Activated CD8-positive, alpha-beta T cell treated with anti-CD3 and anti-CD28 coated beads for 36 hours (primary cell): ENCODE results near the gene MPO. TPM values are rescaled to one million over a fixed set of nuclear protein-coding genes. Genes with fewer than 3 reads are reported as not detected.
A peak's percentile ranks its signal among the peaks of the same experiment; 100 is the strongest.

Source experiments
- ATAC-seq: fragments of 200-7000 bp; cut with Tn5 transposase; one replicate; pipeline ENCODE4 v1.10.0; 2021; ENCODE audit warnings: mild to moderate bottlenecking, moderate library complexity
- CTCF ChIA-PET: fragments of 350-600 bp; sonication (Branson Sonifier 250); formaldehyde crosslinking; loops from one replicate; lab custom pipeline; 2021; ENCODE audit warnings: antibody characterized with exemption; lab: Charles Lee
- POLR2A ChIA-PET: fragments of 350-600 bp; sonication (Branson Sonifier 250); formaldehyde crosslinking; loops from one replicate; lab custom pipeline; 2021; ENCODE audit warnings: antibody characterized with exemption; lab: Charles Lee
- DNase-seq: peaks from one replicate; pipeline ENCODE4 v3.0.0-alpha.2; 2020
- H3K27ac Mint-ChIP-seq: one replicate; pipeline ENCODE4 v1.8.0; 2021; ENCODE audit warnings: mild to moderate bottlenecking, mixed read lengths
- H3K27me3 Mint-ChIP-seq: one replicate; pipeline ENCODE4 v1.8.0; 2021; ENCODE audit warnings: mixed read lengths
- H3K36me3 Mint-ChIP-seq: one replicate; pipeline ENCODE4 v1.8.0; 2021; ENCODE audit warnings: low read depth, mixed read lengths
- H3K4me1 Mint-ChIP-seq: one replicate; pipeline ENCODE4 v1.8.0; 2021; ENCODE audit warnings: low read depth, mixed read lengths
- H3K4me3 Mint-ChIP-seq: one replicate; pipeline ENCODE4 v1.8.0; 2021; ENCODE audit warnings: mild to moderate bottlenecking, moderate library complexity, mixed read lengths
- H3K9me3 Mint-ChIP-seq: one replicate; pipeline ENCODE4 v1.8.0; 2021; ENCODE audit warnings: mixed read lengths
- CTCF ChIP-seq: fragments of 200-600 bp; IDR thresholded peaks from one replicate; pipeline ENCODE4 v1.8.0; 2022; ENCODE audit warnings: antibody characterized with exemption, mild to moderate bottlenecking
- intact Hi-C: fragments of 100-400 bp; cut with micrococcal nuclease; formaldehyde crosslinking; loops from one replicate; pipeline ENCODE4 v1.10.0; 2022
- total RNA-seq, 2 experiments: library from RNA; stranded (reverse); gene quantifications; one replicate each; pipeline ENCODE4 v1.2.3, GENCODE V29; 2021

The MPO gene
- total RNA-seq, 2 experiments from 2014 or later: not detected

GRCh38 chr17:58283674-58284612, 3.2 kb upstream of the MPO start:
- CTCF ChIA-PET: interaction anchor here (1.6 kb wide), 1 partner anchor 20 kb away, joined by 5 read pairs; no protein-coding TSS in a partner anchor
- intact Hi-C loops: no loop called here
- no peak for TF ChIP-seq CTCF
- DNase-seq (no peak), ATAC-seq (no peak)
- POLR2A ChIA-PET: interaction anchor here (1.0 kb wide), 1 partner anchor 506 kb away, joined by 3 read pairs; no protein-coding TSS in a partner anchor
- Mint-ChIP-seq H3K27ac (no peak overlapping the region), H3K9me3 (no peaks in the 10 kb centered on the region), H3K4me1 (peaks cover 7% of the 10 kb centered on the region), H3K27me3 (peaks cover 12% of the 10 kb centered on the region), H3K36me3 (no peaks in the 10 kb centered on the region), H3K4me3 (no peak overlapping the region)

- POLR2A ChIA-PET: no interaction called here
- H3K36me3 Mint-ChIP-seq: no peaks in the 10 kb centered on the region
- no peak overlapping the region for H3K27ac Mint-ChIP-seq
- peaks cover 7% of the 10 kb centered on the region for H3K4me1 Mint-ChIP-seq
- peaks cover 17% of the 10 kb centered on the region for H3K27me3 Mint-ChIP-seq
- no peak overlapping the region for H3K4me3 Mint-ChIP-seq
- TF ChIP-seq CTCF: no peak
- H3K9me3 Mint-ChIP-seq: no peaks in the 10 kb centered on the region
- CTCF ChIA-PET: interaction anchor here (0.8 kb wide), 1 partner anchor 82 kb away, joined by 3 read pairs; no protein-coding TSS in a partner anchor
- DNase-seq (no peak), ATAC-seq (no peak)
- intact Hi-C loops: no loop called here
Measured at GRCh38 chr17:58282442-58282841, 1.7 kb upstream of the MPO start.

GRCh38 chr17:58281511-58282011, 826 bp upstream of the MPO start:
- ATAC-seq: no peak
- Mint-ChIP-seq H3K9me3 (no peaks in the 10 kb centered on the region), H3K27ac (no peak overlapping the region), H3K4me3 (no peak overlapping the region), H3K36me3 (no peaks in the 10 kb centered on the region), H3K4me1 (peaks cover 7% of the 10 kb centered on the region), H3K27me3 (peaks cover 16% of the 10 kb centered on the region)
- intact Hi-C loops: no loop called here
- TF ChIP-seq CTCF: no peak
- ChIA-PET POLR2A (interaction anchor here (0.6 kb wide), 1 partner anchor 35 kb away, joined by 4 read pairs; no protein-coding TSS in a partner anchor), CTCF (interaction anchor here (2.1 kb wide), 1 partner anchor 24 kb away, joined by 8 read pairs; no protein-coding TSS in a partner anchor)
- DNase-seq: no peak

- CTCF ChIA-PET: interaction anchor here (0.8 to 2.1 kb wide), 4 partner anchors 9 to 80 kb away, joined by 3 to 8 read pairs (median 4); no protein-coding TSS in a partner anchor
- POLR2A ChIA-PET: interaction anchor here (1.1 kb wide), 1 partner anchor 22 kb away, joined by 3 read pairs; no protein-coding TSS in a partner anchor
- DNase-seq (peak; percentile 34), ATAC-seq (peak; percentile 53)
- Mint-ChIP-seq H3K4me1 (peaks cover 6% of the 10 kb centered on the region), H3K27ac (no peak overlapping the region), H3K4me3 (no peak overlapping the region), H3K27me3 (peaks cover 14% of the 10 kb centered on the region), H3K36me3 (no peaks in the 10 kb centered on the region), H3K9me3 (no peaks in the 10 kb centered on the region)
- intact Hi-C loops: no loop called here
- no peak for TF ChIP-seq CTCF
Measured at GRCh38 chr17:58279736-58280479, 827 bp downstream of the MPO start.
